Glomerular visceral epithelial cell (primary cell): Measurements from ENCODE around the gene LEF1.
A peak's percentile ranks its signal among the peaks of the same experiment; 100 is the strongest.

Source experiments
- DNase-seq: peaks from one replicate; pipeline ENCODE4 v3.0.0-alpha.2; 2016; ENCODE audit errors: extremely low spot score

LEF1 gene

GRCh38 chr4:108148316-108148715 is 20.4 kb downstream of the LEF1 start:
- DNase-seq: no peak

- no peak for DNase-seq
Observed at GRCh38 chr4:108146819-108147218, 21.9 kb downstream of the LEF1 start.

- no peak for DNase-seq
Observed at GRCh38 chr4:108146336-108146735, 22.4 kb downstream of the LEF1 start.

GRCh38 chr4:108144451-108144850 is 24.3 kb downstream of the LEF1 start:
- DNase-seq: peak; percentile 7

GRCh38 chr4:108143515-108143914 is 25.2 kb downstream of the LEF1 start:
- no peak for DNase-seq

- DNase-seq: no peak
Observed at GRCh38 chr4:108142870-108143269, 25.9 kb downstream of the LEF1 start.

GRCh38 chr4:108141213-108141950 is 27.4 kb downstream of the LEF1 start:
- DNase-seq: no peak

GRCh38 chr4:108140328-108140727 is 28.4 kb downstream of the LEF1 start:
- DNase-seq: no peak

GRCh38 chr4:108139089-108139488 is 29.6 kb downstream of the LEF1 start:
- DNase-seq: no peak

GRCh38 chr4:108135549-108136209 is 33.1 kb downstream of the LEF1 start:
- no peak for DNase-seq

GRCh38 chr4:108130955-108131354 is 37.8 kb downstream of the LEF1 start:
- DNase-seq: no peak

GRCh38 chr4:108129196-108129595 is 39.5 kb downstream of the LEF1 start:
- no peak for DNase-seq

- DNase-seq: no peak
Observed at GRCh38 chr4:108126806-108127205, 41.9 kb downstream of the LEF1 start.

GRCh38 chr4:108120789-108121188 is 47.9 kb downstream of the LEF1 start:
- no peak for DNase-seq

- DNase-seq: no peak
Observed at GRCh38 chr4:108119199-108119800, 49.4 kb downstream of the LEF1 start.

GRCh38 chr4:108118505-108118904 is 50.2 kb downstream of the LEF1 start:
- no peak for DNase-seq

- DNase-seq: peak; percentile 24
Observed at GRCh38 chr4:108117418-108118182, 51.1 kb downstream of the LEF1 start.

GRCh38 chr4:108116423-108117168 is 52.1 kb downstream of the LEF1 start:
- DNase-seq: no peak

- no peak for DNase-seq
Observed at GRCh38 chr4:108115168-108115526, 53.6 kb downstream of the LEF1 start.

GRCh38 chr4:108114503-108114902 is 54.2 kb downstream of the LEF1 start:
- no peak for DNase-seq

GRCh38 chr4:108113229-108113628 is 55.5 kb downstream of the LEF1 start:
- DNase-seq: no peak

GRCh38 chr4:108111781-108112180 is 57.0 kb downstream of the LEF1 start:
- no peak for DNase-seq
